ENCODE results near the gene RUFY4.
"Not testable (repeated sequence)": the region's sequence is repeated elsewhere in the genome, so short reads cannot be mapped to it uniquely, and the experiment has no call there.

Gene RUFY4

DNA sequence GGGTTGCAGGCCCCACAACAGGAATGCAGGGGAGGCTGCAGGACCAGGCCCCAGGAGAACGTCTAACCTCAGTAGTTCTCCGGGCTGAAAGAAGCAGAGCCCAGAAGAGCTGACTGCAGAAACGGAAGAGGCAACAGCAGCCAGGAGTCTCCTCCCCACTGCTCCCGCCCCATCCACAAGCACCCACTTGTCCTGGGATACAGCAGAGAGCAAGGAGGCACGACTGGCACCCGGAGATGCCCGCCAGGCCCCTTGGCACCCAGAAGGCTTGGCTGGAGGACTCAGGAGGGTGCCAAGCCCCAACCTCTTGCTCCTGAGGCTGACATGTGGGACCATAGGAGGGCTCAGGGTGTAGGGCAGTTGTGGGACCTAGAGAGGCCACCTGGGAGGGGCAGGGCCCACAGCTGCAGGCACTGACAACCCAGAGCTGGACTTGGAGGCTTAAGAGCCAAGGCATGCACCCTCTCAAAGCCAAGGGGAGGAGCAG is 37.2 kb upstream of the RUFY4 start:
- ATAC-seq: no peak

DNA sequence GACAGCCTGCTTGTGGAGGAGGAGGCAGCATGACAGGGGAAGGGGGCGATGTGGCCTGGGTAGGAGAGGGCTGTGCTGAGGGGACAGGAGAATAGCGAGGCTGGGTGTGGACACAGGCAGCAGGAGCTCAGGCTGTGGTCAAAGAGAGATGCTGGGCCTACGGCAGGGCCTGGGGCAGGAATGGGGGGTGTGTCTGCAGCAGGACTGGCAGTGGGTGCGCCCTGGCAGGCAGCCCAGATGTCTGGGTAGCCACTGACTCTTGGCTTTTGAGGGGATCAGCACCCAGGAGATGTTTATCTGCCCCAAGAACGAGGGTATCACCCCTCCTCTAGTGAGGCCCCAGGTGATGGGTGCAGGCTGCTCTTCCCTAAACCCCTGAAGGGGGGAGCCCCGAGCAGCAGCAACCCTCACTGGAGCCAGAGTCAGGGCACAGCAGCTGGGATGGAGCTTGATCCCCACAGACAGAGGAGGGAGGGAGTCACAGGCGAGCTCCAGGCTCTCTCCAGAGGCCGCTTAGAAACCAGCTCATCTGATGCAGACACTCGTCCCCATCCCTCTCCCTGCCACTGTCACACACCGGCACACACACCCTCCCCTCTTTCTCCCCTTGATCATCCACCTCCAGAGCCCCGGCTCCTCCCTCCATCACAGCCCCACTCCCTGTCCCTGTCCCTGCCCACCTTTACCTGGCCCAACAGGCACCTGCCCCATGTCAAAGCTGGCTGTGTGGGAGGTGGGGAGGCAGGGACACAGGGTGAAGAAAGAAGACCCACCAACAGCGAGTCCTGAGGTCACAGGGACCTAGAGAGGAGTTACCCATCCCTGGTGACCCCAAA is 36.5 kb upstream of the RUFY4 start:
- ATAC-seq: no peak

DNA sequence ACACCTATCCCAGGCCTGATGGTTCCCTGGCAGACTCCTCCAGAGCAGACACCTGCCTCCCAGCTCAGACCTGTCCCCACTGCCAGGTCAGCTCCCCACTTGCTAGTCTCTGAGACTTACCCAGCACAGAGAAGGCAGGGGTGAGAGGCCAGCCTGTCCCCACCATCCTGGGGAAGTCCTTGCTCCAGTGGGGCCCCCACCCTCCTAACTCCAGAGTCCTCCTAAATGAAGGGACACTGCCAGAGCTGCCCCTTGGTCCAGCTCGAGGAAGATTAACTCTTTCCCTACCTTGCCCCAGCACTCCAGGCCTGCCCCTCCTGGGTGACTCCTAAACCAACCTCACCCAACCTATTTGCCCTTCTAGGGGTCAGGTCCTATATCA is 35.9 kb upstream of the RUFY4 start:
- ATAC-seq: no peak

DNA sequence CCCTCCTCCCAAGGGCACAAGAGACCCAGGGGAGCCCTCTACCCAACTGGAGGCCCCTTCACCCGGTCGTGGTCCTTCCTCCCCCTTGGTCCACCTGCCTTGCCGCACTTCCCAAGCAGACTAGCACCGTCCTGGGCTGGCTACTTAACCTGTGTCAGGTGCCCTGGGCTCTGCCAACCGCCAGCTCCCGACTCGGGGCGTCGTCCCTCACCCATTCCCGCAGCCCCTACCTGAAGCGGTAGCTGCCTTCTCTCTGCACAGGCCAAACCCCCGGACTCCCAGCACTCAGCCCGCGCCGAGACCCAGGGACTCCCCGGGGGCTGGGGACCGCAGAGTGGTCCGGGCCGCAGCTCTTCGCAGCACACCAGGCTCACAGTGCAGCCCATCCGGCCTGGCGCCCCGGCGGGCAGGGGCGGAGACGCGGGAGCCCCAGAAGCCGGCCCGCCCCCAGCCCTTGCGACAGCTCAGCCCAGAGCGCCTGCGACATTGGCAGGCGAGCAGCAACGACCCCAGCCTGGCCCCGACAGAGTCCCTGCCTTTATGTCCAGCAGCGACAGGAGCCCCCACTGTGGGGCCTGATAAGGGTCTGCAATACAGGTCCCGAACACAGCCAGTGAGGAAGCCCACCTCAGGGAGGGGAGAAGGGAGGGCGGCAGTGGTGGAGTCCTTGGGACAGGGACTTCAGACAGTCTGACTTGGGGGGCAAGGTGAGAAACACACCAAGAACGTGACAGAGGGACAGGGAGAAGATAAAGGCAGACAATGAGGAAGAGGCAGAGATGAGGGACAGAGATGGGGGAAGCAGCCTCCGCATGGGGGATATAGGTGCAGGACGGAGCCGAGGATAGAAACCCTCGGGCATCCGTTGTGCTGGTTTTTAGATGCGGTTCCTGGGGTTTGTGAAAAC is 35.2 kb upstream of the RUFY4 start:
- ATAC-seq: no peak

DNA sequence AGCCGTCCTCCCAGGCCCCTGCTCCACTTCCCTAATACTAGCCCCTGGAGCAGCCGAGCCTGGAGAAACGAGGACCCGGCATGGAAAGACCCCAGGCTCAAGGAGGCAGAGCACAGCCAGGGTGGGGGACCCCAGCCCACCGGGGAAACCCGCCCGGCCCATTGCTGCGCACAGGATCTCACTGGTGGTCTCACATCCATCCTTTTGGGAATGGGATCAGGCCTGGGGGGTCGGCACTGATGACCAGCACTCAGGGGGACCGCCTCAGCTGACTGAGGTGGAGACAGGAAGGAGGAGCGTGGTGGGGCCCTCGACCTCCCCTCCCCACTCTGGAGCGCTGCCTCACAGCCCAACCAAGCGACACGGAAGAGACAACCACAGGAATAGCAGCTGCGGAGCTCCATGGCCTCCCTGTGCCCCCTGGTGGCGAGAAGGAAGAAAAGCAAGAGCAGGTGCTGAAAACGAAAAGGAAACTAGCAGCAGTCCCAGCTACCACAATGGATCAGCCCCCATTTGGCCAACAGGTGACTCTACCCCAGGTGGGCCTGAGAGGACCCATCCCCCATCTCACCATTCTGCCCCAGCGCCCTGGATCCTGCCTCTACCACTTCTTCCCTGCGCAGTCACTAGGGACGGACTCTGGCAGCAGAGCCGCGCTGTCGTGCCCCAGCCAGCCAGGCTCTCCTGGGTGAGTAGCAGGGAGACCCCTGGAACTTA is 34.4 kb upstream of the RUFY4 start:
- ATAC-seq: peak; percentile 78 to 81

DNA sequence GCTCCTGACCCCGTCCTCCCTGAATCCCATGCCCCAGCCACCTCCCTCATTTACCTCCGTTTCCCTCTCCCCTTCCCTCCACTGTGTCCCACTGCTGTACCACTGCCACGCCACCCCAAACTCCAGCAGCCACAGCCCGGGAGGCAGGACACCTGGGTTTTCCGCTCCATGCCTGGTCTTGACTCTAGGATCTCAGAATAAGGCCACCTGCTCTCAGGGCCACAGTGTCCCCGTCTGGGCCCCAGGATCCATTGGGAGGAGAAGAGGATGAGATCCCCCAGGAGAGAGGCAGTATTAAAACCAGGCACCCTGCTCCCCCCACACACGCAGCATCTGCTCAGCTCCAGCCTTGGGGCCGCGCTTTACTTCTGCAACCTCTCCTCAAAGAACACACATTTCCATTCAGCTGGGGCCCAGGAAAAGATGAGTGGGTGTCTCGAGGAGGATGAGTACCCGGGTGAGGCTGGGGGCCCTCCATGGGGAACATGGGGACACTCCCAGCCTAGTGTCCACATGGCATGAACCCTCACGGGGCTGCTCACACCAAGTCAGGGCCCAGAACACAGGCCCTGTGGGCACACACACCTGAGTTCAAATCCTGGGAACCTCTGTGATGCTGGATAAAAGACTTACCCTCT is 33.5 kb upstream of the RUFY4 start:
- no peak for ATAC-seq

DNA sequence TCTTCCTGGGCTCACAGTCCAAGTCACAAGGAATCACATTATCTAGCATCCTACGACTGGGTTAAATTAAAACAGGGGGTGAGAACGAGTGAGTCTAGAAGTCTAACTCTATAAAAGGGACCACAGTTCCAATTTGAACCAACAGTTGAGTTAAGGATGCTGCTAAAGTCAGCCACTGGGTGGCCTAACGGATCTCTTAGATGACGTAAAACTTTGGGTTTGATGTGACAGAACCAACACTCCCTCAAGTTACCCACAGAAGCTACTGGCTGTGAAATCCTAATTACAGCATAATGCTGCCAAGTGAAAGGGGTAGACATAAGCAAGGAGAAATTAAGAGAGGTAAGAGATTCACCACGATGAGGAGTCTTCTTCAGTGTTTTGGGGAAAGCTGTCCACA is 32.7 kb upstream of the RUFY4 start:
- ATAC-seq: no peak

DNA sequence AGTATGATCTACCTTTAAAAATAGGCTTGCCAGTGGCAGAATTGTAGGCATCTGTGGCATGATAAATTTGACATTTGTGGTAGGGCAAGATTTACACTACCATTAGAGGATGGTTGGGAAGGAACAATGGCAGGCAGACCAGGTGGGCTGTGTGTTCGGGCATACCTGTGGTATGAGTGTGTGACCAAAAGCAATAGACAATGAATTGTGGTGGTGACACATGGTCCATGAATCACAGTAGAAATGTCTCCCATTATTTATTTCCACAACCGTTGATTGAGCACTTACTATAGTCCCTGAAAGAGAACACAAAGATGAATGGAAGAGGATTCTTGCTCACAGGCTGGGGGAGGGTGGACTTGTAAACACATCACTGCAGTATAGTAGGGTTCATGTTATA is 29.9 kb upstream of the RUFY4 start:
- ATAC-seq: peak; percentile 17 to 28

DNA sequence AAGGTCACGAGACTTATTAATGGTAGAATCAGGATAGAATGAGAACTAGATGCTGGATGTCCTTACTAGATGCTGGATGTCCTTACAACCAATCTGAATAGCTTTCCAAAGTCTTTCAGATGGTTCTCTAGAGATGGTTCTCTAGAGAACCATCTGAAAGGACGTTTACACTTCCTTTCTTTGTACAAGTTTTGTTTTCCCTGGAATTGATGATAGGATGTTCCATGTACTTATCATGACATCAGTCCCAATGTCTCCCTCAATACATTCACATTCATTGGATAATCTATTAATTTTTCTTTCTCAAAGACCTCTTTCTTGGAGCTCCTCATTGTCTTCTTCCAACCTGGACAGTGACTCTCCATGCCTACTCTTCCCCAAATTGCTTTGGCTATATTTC is 28.2 kb upstream of the RUFY4 start:
- ATAC-seq: no peak

DNA sequence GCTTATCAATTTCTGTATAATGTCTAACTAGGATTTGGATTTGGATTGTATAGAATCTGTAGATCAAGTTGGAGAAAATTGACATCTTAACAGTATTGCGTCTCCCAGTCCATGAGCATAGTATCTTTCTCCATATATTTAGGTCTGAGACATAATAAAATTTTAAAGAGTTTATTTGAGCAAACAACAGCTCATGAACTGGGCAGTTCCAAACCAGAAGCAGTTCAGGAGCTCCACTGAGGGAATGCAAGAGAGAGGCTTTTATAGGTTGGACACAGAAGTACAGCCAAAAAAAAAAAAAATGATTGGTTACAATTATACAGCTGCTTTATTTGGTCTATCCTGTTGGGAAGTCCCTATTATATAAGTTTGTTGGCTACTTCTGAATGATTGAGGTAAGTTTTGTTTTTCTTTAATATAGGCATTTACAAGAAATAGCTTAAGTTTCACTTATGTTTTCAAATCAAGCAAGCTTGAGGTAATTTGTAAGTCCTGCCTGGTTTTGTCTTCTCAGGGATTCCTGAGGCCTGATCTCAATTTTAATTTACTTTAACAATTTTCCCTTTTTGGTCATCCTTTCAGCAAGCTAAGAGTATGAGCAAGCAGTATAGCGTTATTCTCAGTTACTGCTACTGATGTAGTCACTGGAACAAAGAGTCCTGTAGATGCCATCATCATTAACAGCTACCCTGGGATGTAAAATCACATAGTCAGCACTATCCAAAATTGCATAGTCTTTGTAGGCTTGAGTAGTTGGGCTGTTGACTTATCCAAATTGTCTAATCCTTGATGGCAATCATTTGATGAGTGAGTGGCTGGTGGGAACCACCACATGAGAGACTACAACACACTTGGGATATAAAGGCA is 27.5 kb upstream of the RUFY4 start:
- ATAC-seq: peak; percentile 64 to 72

DNA sequence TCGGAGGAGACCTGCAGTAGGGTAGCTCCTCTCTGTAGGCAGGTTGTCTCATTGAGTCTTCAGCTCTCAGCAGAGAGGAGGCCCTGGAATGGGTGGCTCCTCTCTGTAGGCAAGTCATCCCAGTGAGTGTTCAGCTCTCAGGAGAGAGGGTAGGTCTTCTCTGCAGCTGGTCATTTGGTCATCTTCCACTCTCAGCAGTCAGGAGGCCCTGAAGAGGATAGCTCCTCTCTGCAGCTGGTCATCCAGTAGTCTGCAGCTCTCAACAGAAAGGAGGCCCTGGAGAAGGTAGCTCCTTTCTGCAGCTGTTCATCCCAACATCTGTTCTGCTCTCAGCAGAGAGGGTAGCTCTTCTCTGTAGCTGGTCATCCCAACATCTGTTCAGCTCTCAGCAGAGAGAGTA is 26.0 kb upstream of the RUFY4 start:
- ATAC-seq: no peak

DNA sequence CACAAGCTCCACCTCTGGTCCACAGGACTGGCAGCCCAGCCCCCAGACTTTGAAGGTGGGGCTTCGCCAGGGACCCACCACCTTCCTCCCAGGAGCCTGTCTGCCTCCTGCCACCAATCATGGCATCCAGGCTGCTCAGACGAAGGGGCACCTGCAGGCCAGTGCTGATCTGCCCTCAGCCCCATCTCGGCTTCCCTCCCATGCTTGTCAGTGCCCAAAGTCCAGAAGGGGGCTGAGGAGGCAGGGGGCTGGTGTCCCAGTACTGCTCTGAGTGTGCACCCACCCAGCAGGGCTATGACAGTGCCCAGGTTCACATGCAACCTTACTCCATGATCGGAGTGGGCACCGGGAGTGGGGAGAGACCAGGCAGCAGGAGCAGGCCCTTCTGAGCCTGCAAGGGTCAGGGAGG is 25.3 kb upstream of the RUFY4 start:
- no peak for ATAC-seq

DNA sequence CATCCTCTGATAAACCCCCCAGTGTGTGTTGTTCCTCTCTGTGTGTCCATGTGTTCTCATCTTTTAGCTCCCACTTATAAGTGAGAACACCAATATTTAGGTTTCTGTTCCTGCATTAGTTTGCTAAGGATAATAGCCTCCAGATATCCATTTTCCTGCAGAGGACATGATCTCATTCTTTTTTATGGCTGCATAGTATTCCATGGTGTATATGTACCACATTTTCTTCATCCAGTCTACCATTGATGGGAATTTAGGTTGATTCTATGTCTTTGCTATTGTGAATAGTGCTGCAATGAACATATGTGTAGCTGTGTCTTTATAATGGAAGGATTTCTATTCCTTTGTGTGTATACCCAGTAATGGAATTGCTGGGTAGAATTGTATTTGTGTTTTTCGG is 24.5 kb upstream of the RUFY4 start:
- not testable (repeated sequence) for ATAC-seq

DNA sequence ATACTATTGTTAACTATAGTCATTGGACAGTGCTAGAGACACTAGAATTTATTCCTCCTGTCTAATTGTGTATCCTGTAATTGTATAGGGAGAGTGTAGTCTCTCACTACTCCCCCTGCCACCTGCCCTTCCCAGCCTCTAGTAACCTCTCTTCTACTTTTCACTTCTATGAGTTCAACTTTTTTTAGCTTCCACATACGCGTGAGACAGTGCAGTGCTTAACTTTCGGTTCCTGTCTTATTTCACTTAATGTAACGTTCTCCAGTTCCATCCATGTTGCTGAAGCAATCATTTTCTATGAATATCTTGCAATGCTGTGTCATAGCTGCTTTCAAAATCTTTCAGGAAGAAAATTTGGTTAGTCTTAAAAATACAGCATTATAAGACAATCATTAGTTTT is 22.8 kb upstream of the RUFY4 start:
- no peak for ATAC-seq

DNA sequence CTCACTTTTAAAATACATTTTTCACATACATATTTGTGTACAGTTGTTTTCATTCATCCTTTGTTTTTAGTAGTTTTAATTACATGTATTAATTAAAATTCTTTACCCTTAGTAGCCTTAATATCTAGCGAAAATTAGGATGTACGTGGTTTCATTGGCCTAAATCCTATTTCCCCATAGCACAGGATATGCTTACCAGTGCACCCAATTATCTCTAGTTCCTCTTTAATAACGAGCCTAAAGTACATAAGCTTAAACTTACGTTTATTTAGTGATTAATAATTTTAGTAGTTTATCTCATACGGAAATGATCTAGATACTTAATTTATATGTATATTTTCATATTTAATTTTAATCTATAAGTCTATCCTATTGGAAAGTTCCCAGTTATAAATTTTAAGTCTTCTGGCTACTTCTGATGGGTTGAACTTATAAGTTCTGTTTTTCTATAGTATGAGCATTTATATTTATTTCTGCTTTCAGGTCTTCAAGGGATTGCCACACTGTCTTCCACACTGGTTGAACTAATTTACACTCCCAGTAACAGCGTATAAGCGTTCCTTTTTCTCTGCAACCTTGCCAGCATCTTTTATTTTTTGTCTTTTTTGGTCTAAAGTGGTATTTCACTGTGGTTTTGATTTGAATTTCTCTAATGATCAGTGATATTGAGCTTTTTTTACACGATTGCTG is 21.4 kb upstream of the RUFY4 start:
- no peak for ATAC-seq

DNA sequence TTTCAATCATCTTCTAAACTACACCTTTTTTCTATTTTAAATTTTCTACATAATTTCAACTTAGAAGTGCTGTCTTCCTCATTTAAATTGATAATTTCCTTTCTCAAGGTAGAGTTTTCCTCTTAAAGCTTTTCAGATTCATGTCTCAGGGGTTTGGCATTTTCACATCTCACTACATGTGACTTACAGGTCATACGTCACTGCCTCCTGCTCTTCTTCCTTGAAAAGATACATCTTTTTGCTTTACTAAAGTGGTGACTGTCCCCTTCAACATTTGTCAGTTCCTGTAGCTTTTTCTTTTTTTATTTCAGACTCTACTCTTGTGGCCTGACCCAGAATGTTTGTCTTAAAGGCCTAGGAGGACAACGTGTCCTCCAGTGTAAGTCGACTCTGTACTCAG is 17.1 kb upstream of the RUFY4 start:
- ATAC-seq: no peak

DNA sequence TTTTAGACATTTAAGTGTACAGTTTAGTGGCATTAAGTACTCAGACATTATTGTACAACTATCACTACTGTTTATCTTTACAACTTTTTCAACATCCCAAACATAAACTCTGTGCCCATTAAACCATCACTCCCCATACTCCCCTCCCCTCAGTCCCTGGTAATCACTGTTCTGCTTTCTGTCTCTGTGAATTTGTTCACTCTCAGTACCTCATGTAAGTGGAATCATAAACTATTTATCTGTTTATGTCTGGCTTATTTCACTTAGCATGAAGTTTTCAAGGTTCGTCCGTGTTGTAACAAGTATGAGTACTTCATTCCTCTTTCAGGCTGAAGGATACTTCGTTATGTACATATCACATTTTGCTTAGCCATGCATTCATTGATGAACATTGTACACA is 9.8 kb upstream of the RUFY4 start:
- no peak for ATAC-seq

DNA sequence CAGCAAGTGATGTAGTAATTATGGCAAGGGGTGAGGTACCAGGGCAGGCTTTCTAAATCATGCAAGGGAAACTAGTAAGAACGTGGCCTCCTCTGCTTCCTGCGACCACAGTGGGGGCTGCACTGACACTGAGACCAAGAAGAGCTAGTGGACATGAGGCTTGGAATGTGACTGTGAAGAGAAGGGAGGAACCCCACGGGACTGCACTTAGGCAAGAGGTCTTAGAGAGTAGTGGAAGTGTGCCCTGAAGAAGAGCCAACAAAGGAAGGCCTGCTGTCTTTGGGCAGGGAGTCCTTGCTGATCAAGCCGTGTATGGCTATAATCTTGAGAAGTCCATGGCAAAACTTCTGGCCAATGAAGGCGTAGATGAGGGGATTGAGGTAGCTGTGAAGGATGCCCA is 8.9 kb upstream of the RUFY4 start:
- no peak for ATAC-seq

DNA sequence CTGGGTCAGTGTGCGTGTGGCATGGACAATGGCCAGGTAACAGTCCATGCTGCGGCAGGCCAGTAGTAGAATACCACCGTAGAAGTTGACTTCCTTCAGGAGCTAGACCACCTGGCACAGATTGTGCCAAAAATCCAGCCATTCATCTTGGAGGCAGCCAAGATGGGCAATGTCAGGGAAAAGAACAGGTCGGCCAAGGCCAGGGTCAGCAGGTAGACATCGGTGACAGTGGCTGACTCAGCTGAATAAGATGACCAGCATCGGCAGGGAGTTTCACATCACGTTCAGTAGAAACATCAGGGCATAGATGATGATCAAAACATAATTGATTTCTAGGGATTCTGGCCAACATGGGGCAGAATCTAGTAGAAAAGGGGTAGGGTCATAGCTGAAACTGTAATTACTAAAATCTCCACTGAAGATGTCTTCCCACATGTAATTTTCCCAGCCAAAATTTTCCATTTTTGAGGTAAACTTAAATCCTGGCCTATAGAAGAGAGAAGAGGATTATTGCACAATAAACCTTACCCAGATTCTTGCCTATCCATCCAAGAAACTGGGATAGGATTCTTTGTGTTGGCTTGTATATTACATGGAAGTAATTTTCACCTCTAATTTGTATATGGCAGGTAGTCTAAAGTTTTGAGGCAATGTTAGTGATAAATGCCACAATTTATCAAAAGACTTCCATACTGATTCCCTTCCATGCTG is 7.9 kb upstream of the RUFY4 start:
- ATAC-seq: no peak

DNA sequence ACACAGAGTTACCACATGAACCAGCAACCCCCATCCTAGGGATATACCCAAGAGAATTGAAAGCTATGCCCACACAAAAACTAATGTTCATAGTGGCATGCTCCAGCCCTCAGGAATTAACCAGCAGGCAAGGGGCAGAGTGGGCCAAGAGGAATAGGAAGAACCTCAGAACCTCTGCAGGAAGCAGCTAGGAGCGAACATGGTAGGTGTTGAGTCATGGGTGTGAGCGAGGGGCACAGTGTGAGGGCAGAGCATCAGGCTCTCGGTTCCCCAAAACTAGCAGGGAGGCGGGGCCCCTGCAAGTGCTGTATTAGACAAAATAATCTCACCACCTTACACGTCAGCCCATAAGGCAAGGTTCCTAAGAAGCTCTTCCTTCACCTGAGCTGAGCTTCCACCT is 5.6 kb upstream of the RUFY4 start:
- ATAC-seq: peak in 1 of 2 donors; percentile 24

Data from activated CD4-positive, CD25-positive, alpha-beta regulatory T cell treated with anti-CD3 and anti-CD28 coated beads, Interleukin-2, amount 50 U/mL, for 24 hours (primary cell).